Measurements from ENCODE around the gene ZNF101.

DNA sequence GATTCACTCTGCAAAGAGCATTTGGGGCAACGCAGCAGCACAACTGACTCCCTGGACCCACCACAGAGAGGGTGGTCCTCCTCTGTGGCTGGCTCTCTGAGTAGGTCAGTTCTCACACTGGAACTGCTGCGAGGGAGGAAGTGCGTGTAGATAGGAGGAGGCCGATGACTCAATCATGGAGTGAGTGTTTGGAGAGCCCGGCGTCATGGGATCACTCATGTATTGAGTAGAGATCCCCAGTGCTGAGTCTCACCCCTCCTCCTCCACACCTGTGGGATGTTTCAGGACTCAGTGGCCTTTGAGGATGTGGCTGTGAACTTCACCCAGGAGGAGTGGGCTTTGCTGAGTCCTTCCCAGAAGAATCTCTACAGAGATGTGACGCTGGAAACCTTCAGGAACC lies 8.9 kb downstream of the ZNF101 start:
- TF ChIP-seq, protein P1, sequence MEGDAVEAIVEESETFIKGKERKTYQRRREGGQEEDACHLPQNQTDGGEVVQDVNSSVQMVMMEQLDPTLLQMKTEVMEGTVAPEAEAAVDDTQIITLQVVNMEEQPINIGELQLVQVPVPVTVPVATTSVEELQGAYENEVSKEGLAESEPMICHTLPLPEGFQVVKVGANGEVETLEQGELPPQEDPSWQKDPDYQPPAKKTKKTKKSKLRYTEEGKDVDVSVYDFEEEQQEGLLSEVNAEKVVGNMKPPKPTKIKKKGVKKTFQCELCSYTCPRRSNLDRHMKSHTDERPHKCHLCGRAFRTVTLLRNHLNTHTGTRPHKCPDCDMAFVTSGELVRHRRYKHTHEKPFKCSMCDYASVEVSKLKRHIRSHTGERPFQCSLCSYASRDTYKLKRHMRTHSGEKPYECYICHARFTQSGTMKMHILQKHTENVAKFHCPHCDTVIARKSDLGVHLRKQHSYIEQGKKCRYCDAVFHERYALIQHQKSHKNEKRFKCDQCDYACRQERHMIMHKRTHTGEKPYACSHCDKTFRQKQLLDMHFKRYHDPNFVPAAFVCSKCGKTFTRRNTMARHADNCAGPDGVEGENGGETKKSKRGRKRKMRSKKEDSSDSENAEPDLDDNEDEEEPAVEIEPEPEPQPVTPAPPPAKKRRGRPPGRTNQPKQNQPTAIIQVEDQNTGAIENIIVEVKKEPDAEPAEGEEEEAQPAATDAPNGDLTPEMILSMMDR (IDR thresholded peaks at IDR 0.05; ENCODE audit: low read depth, low read length) = no peak
- no peak for TF ChIP-seq EZH2phosphoT487 (IDR thresholded peaks at IDR 0.05; ENCODE audit: low read depth)

All from OCI-LY3 (cell line).